ENCODE measurements around the gene EPB42. TPM values are rescaled to one million over a fixed set of nuclear protein-coding genes. Genes with fewer than 3 reads are reported as not detected.
A peak's percentile ranks its signal among the peaks of the same experiment; 100 is the strongest.
"Not testable (repeated sequence)": the region's sequence is repeated elsewhere in the genome, so short reads cannot be mapped to it uniquely, and the experiment has no call there.

Gene EPB42
- total RNA-seq, 4 donors from 2014 or later, result not detected

DNA sequence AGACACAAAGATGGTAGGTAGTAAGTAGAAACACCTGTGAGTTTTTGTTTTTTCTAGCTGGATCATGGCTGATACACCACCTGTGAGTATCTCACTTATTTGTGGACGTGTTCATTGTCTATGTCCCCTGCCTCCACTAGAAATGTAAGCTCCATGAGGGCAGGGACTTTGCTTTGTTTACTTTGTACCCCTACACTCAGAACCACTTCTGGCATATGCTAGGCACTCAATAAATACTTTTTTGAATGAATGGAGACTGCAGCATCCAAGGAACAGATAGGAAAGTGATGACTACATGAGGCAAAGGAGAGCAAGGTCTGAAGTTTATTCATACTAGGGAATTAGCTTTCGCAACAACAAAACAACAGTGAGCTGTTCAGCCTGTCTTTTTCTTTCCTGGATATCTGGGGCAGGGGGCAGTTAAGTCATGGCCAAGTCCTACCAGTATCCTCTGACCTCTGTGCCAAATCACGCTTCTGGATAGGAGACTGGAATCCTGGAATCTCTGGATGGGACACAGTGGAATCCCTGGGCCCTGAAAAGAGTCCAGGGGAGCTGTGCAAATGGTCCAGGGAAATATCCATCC lies 11.6 kb upstream of the EPB42 start:
- Histone ChIP-seq H3K27ac (no peak overlapping the region), H3K9me3 (no peaks in the 10 kb centered on the region), H3K4me3 (no peak overlapping the region), H3K4me1 (peaks cover 11% of the 10 kb centered on the region), H3K36me3 (no peaks in the 10 kb centered on the region), H3K27me3 (no peaks in the 10 kb centered on the region)
- TF ChIP-seq EP300 (IDR thresholded peaks at IDR 0.05) (no peak), POLR2A (IDR thresholded peaks at IDR 0.05) (no peak), POLR2AphosphoS5 (IDR thresholded peaks at IDR 0.05) (no peak)
- TF ChIP-seq, protein P1, sequence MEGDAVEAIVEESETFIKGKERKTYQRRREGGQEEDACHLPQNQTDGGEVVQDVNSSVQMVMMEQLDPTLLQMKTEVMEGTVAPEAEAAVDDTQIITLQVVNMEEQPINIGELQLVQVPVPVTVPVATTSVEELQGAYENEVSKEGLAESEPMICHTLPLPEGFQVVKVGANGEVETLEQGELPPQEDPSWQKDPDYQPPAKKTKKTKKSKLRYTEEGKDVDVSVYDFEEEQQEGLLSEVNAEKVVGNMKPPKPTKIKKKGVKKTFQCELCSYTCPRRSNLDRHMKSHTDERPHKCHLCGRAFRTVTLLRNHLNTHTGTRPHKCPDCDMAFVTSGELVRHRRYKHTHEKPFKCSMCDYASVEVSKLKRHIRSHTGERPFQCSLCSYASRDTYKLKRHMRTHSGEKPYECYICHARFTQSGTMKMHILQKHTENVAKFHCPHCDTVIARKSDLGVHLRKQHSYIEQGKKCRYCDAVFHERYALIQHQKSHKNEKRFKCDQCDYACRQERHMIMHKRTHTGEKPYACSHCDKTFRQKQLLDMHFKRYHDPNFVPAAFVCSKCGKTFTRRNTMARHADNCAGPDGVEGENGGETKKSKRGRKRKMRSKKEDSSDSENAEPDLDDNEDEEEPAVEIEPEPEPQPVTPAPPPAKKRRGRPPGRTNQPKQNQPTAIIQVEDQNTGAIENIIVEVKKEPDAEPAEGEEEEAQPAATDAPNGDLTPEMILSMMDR (IDR thresholded peaks at IDR 0.05), result no peak
- DNase-seq (ENCODE audit: low spot score in 2 of 2), result no peak
- 87% methylated on average over 3 of the region's 3 CpGs for WGBS

DNA sequence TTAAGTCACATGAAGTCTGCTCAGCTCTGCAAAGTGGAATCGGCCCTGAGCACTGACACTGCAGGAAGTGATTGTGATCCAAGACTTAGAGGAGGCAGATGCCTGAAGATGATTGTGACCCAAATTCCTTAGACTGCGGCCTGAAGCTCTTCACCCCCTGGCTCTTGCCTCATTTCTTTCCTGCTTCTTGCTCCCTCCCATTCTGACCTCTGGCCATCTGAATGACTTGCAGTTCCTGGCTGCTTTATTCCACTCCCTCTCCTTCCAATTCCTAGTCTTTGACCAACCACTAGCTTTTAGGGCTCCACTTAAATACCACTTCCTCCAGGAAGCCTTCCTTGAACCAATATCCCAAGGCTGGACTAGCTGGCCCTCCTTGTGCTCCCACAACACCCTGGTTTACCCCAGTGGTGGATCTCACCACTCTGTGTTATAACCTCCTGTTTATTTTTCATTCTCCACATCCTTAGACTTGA lies 9.9 kb upstream of the EPB42 start:
- no peak for TF ChIP-seq EP300 (IDR thresholded peaks at IDR 0.05)
- DNase-seq (ENCODE audit: low spot score in 2 of 2), result no peak
- no peaks in the 10 kb centered on the region for H3K27me3 ChIP-seq
- no peaks in the 10 kb centered on the region for H3K36me3 ChIP-seq
- H3K9me3 ChIP-seq, result no peaks in the 10 kb centered on the region
- WGBS, result 29% methylated on average over 2 of the region's 2 CpGs
- peaks cover 11% of the 10 kb centered on the region for H3K4me1 ChIP-seq
- peak overlapping the region; percentile 52 for H3K27ac ChIP-seq
- no peak overlapping the region for H3K4me3 ChIP-seq

- 68% methylated on average over 5 of the region's 5 CpGs for WGBS
- TF ChIP-seq, protein P1 (IDR thresholded peaks at IDR 0.05), result no peak
- TF ChIP-seq POLR2A (IDR thresholded peaks at IDR 0.05) (no peak), EP300 (IDR thresholded peaks at IDR 0.05) (no peak), POLR2AphosphoS5 (IDR thresholded peaks at IDR 0.05) (no peak)
- peaks cover 11% of the 10 kb centered on the region for H3K4me1 ChIP-seq
- no peaks in the 10 kb centered on the region for H3K27me3 ChIP-seq
- H3K9me3 ChIP-seq, result no peaks in the 10 kb centered on the region
- H3K27ac ChIP-seq, result peak overlapping the region; percentile 46
- no peak overlapping the region for H3K4me3 ChIP-seq
- no peaks in the 10 kb centered on the region for H3K36me3 ChIP-seq
- DNase-seq (ENCODE audit: low spot score in 2 of 2), result no peak
These were observed 9.2 kb upstream of the EPB42 start for GRCh38 chr15:43229977-43230376.

- WGBS, result 95% methylated on average over 21 of the region's 57 CpGs
- peaks cover 11% of the 10 kb centered on the region for H3K4me1 ChIP-seq
- no peak overlapping the region for H3K27ac ChIP-seq
- no peak for DNase-seq (ENCODE audit: low spot score in 2 of 2)
- TF ChIP-seq, protein P1 (IDR thresholded peaks at IDR 0.05), result no peak
- no peak for TF ChIP-seq POLR2A (IDR thresholded peaks at IDR 0.05)
- TF ChIP-seq EP300 (IDR thresholded peaks at IDR 0.05), result no peak
- no peak for TF ChIP-seq POLR2AphosphoS5 (IDR thresholded peaks at IDR 0.05)
- H3K9me3 ChIP-seq, result no peaks in the 10 kb centered on the region
- H3K36me3 ChIP-seq, result no peaks in the 10 kb centered on the region
- no peaks in the 10 kb centered on the region for H3K27me3 ChIP-seq
- H3K4me3 ChIP-seq, result no peak overlapping the region
These were observed 5.9 kb upstream of the EPB42 start for GRCh38 chr15:43226436-43227305.

- not testable (repeated sequence) for H3K9me3 ChIP-seq; H3K27ac ChIP-seq; DNase-seq (ENCODE audit: low spot score in 2 of 2); H3K4me3 ChIP-seq; H3K27me3 ChIP-seq; H3K36me3 ChIP-seq
- 89% methylated on average over 12 of the region's 12 CpGs for WGBS
- H3K4me1 ChIP-seq, result peaks cover 11% of the 10 kb centered on the region
These were observed 5.1 kb upstream of the EPB42 start for GRCh38 chr15:43225950-43226255.

GRCh38 chr15:43225201-43225949 lies 4.6 kb upstream of the EPB42 start:
- Histone ChIP-seq H3K27me3 (no peaks in the 10 kb centered on the region), H3K9me3 (no peaks in the 10 kb centered on the region), H3K27ac (no peak overlapping the region), H3K36me3 (no peaks in the 10 kb centered on the region), H3K4me3 (no peak overlapping the region), H3K4me1 (peaks cover 10% of the 10 kb centered on the region)
- DNase-seq (ENCODE audit: low spot score in 2 of 2), result no peak
- 43% methylated on average over 16 of the region's 16 CpGs for WGBS
- TF ChIP-seq POLR2A (IDR thresholded peaks at IDR 0.05), result no peak
- no peak for TF ChIP-seq EP300 (IDR thresholded peaks at IDR 0.05)
- TF ChIP-seq, protein P1 (IDR thresholded peaks at IDR 0.05), result peak; percentile 51 to 62
- no peak for TF ChIP-seq POLR2AphosphoS5 (IDR thresholded peaks at IDR 0.05)
